ENCODE measurements around the gene ADAMTS3. TPM values are rescaled to one million over a fixed set of nuclear protein-coding genes. Genes with fewer than 3 reads are reported as not detected.

ADAMTS3 gene
- total RNA-seq, 1 experiment from 2014 or later = 4.4 TPM

GRCh38 chr4:72377491-72378194, 191.4 kb downstream of the ADAMTS3 start:
- no peak for ATAC-seq
- Mint-ChIP-seq H3K36me3 (no peaks in the 10 kb centered on the region), H3K4me3 (no peak overlapping the region), H3K9me3 (no peaks in the 10 kb centered on the region), H3K4me1 (no peaks in the 10 kb centered on the region), H3K27ac (no peak overlapping the region), H3K27me3 (ENCODE audit: low read depth) (no peaks in the 10 kb centered on the region)
- ChIA-PET CTCF (no interaction called here), POLR2A (no interaction called here)
- no peak for DNase-seq (ENCODE audit: low spot score)
- TF ChIP-seq ARID4B (CRISPR knock-in tag; IDR thresholded peaks at IDR 0.05; ENCODE audit: borderline replicate concordance) = no peak
- TF ChIP-seq FOXK1 (CRISPR knock-in tag; IDR thresholded peaks at IDR 0.05) = no peak
- no peak for TF ChIP-seq GTF2I (CRISPR knock-in tag; conservative IDR thresholded peaks at IDR 0.05)
- TF ChIP-seq ATF3 (CRISPR knock-in tag; conservative IDR thresholded peaks at IDR 0.05) = no peak
- TF ChIP-seq ZNF138 (CRISPR knock-in tag; conservative IDR thresholded peaks at IDR 0.05) = no peak
- no peak for TF ChIP-seq SP1 (CRISPR knock-in tag; conservative IDR thresholded peaks at IDR 0.05)
- TF ChIP-seq ZNF532 (CRISPR knock-in tag; IDR thresholded peaks at IDR 0.05; ENCODE audit: borderline replicate concordance) = no peak
- TF ChIP-seq USF1 (CRISPR knock-in tag; IDR thresholded peaks at IDR 0.05) = no peak
- no peak for TF ChIP-seq CDX4 (CRISPR knock-in tag; IDR thresholded peaks at IDR 0.05; ENCODE audit: borderline replicate concordance)
- TF ChIP-seq JUN (CRISPR knock-in tag; IDR thresholded peaks at IDR 0.05) = no peak
- TF ChIP-seq ATF2 (CRISPR knock-in tag; IDR thresholded peaks at IDR 0.05; ENCODE audit: borderline replicate concordance, low read depth) = no peak
- no peak for TF ChIP-seq USF2 (CRISPR knock-in tag; IDR thresholded peaks at IDR 0.05)
- TF ChIP-seq PRDM15 (CRISPR knock-in tag; IDR thresholded peaks at IDR 0.05) = no peak
- TF ChIP-seq ZNF232 (CRISPR knock-in tag; IDR thresholded peaks at IDR 0.05) = no peak
- TF ChIP-seq RELA (CRISPR knock-in tag; IDR thresholded peaks at IDR 0.05; ENCODE audit: borderline replicate concordance) = no peak
- no peak for TF ChIP-seq CBFB (CRISPR knock-in tag; IDR thresholded peaks at IDR 0.05; ENCODE audit: low read depth)
- TF ChIP-seq PREB (CRISPR knock-in tag; IDR thresholded peaks at IDR 0.05; ENCODE audit: borderline replicate concordance) = no peak
